ENCODE measurements around the gene GPAT3. TPM values are rescaled to one million over a fixed set of nuclear protein-coding genes. Genes with fewer than 3 reads are reported as not detected.
A peak's percentile ranks its signal among the peaks of the same experiment; 100 is the strongest.

The GPAT3 gene
- polyA plus RNA-seq, 4 donors, result 12.9 to 22.4 (median 18.6) TPM

GRCh38 chr4:83558059-83558653, 22.2 kb downstream of the GPAT3 start:
- H3K4me3 ChIP-seq (ENCODE audit: low read depth in 1 of 3, low read length in 3 of 3), result no peak overlapping the region
- FAIRE-seq, result no peak
- H3K36me3 ChIP-seq (ENCODE audit: control insufficient read depth in 3 of 3, insufficient read depth in 2 of 3, low read depth in 1 of 3, low read length in 3 of 3), result no peaks in the 10 kb centered on the region
- no peak for DNase-seq
- WGBS, 3 donors, result 88 to 92% (median 89%) methylated on average over 5 of the region's 5 CpGs
- no peak overlapping the region for H3K27ac ChIP-seq (ENCODE audit: low read depth in 1 of 3, low read length in 2 of 3)
- no peaks in the 10 kb centered on the region for H3K27me3 ChIP-seq (ENCODE audit: control insufficient read depth in 3 of 3, insufficient read depth in 3 of 3, low read length in 3 of 3)
- H3K4me1 ChIP-seq (ENCODE audit: control insufficient read depth in 3 of 3, insufficient read depth in 2 of 3, low read depth in 1 of 3, low read length in 2 of 3), result peaks cover 0 to 2% (median 0%) of the 10 kb centered on the region in 3 donors
- no peaks in the 10 kb centered on the region for H3K9me3 ChIP-seq (ENCODE audit: control insufficient read depth in 2 of 2, insufficient read depth in 1 of 2, low read depth in 1 of 2, low read length in 1 of 2)

- Histone ChIP-seq H3K4me3 (ENCODE audit: low read depth in 1 of 3, low read length in 3 of 3) (no peak overlapping the region), H3K36me3 (ENCODE audit: control insufficient read depth in 3 of 3, insufficient read depth in 2 of 3, low read depth in 1 of 3, low read length in 3 of 3) (no peaks in the 10 kb centered on the region), H3K9me3 (ENCODE audit: control insufficient read depth in 2 of 2, insufficient read depth in 1 of 2, low read depth in 1 of 2, low read length in 1 of 2) (no peaks in the 10 kb centered on the region), H3K4me1 (ENCODE audit: control insufficient read depth in 3 of 3, insufficient read depth in 2 of 3, low read depth in 1 of 3, low read length in 2 of 3) (no peaks in the 10 kb centered on the region), H3K27me3 (ENCODE audit: control insufficient read depth in 3 of 3, insufficient read depth in 3 of 3, low read length in 3 of 3) (no peaks in the 10 kb centered on the region), H3K27ac (ENCODE audit: low read depth in 1 of 3, low read length in 2 of 3) (no peak overlapping the region)
- 60 to 77% (median 73%) methylated on average over 1 of the region's 1 CpG for whole genome bisulfite sequencing, 3 donors
- no peak for FAIRE-seq
- no peak for DNase-seq
Measured at GRCh38 chr4:83558680-83559079, 22.8 kb downstream of the GPAT3 start.

- H3K36me3 ChIP-seq (ENCODE audit: control insufficient read depth in 3 of 3, insufficient read depth in 2 of 3, low read depth in 1 of 3, low read length in 3 of 3), result peaks cover 0 to under 1% (median 0%) of the 10 kb centered on the region in 3 donors
- no peak overlapping the region for H3K4me3 ChIP-seq (ENCODE audit: low read depth in 1 of 3, low read length in 3 of 3)
- H3K4me1 ChIP-seq (ENCODE audit: control insufficient read depth in 3 of 3, insufficient read depth in 2 of 3, low read depth in 1 of 3, low read length in 2 of 3), result no peaks in the 10 kb centered on the region
- 93 to 97% (median 93%) methylated on average over 3 of the region's 3 CpGs for WGBS, 3 donors
- H3K9me3 ChIP-seq (ENCODE audit: control insufficient read depth in 2 of 2, insufficient read depth in 1 of 2, low read depth in 1 of 2, low read length in 1 of 2), result no peaks in the 10 kb centered on the region
- no peak for DNase-seq
- H3K27ac ChIP-seq (ENCODE audit: low read depth in 1 of 3, low read length in 2 of 3), result no peak overlapping the region
- no peaks in the 10 kb centered on the region for H3K27me3 ChIP-seq (ENCODE audit: control insufficient read depth in 3 of 3, insufficient read depth in 3 of 3, low read length in 3 of 3)
- FAIRE-seq, result no peak
Measured at GRCh38 chr4:83560523-83560922, 24.6 kb downstream of the GPAT3 start.

- H3K36me3 ChIP-seq (ENCODE audit: control insufficient read depth in 3 of 3, insufficient read depth in 2 of 3, low read depth in 1 of 3, low read length in 3 of 3), result peaks cover 0 to 2% (median 0%) of the 10 kb centered on the region in 3 donors
- H3K27me3 ChIP-seq (ENCODE audit: control insufficient read depth in 3 of 3, insufficient read depth in 3 of 3, low read length in 3 of 3), result no peaks in the 10 kb centered on the region
- H3K27ac ChIP-seq (ENCODE audit: low read depth in 1 of 3, low read length in 2 of 3), result no peak overlapping the region
- no peaks in the 10 kb centered on the region for H3K9me3 ChIP-seq (ENCODE audit: control insufficient read depth in 2 of 2, insufficient read depth in 1 of 2, low read depth in 1 of 2, low read length in 1 of 2)
- H3K4me3 ChIP-seq (ENCODE audit: low read depth in 1 of 3, low read length in 3 of 3), result no peak overlapping the region
- FAIRE-seq (no peak), DNase-seq (peak in 1 of 2 donors; percentile 79)
- no peaks in the 10 kb centered on the region for H3K4me1 ChIP-seq (ENCODE audit: control insufficient read depth in 3 of 3, insufficient read depth in 2 of 3, low read depth in 1 of 3, low read length in 2 of 3)
- WGBS, 3 donors, result 25 to 43% (median 27%) methylated on average over 2 of the region's 2 CpGs
Measured at GRCh38 chr4:83561381-83561780, 25.5 kb downstream of the GPAT3 start.

GRCh38 chr4:83563998-83564397, 28.1 kb downstream of the GPAT3 start:
- DNase-seq, result no peak
- H3K4me3 ChIP-seq (ENCODE audit: low read depth in 1 of 3, low read length in 3 of 3), result no peak overlapping the region
- FAIRE-seq, result no peak
- no peaks in the 10 kb centered on the region for H3K9me3 ChIP-seq (ENCODE audit: control insufficient read depth in 2 of 2, insufficient read depth in 1 of 2, low read depth in 1 of 2, low read length in 1 of 2)
- 72 to 83% (median 74%) methylated on average over 1 of the region's 1 CpG for WGBS, 3 donors
- no peak overlapping the region for H3K27ac ChIP-seq (ENCODE audit: low read depth in 1 of 3, low read length in 2 of 3)
- H3K36me3 ChIP-seq (ENCODE audit: control insufficient read depth in 3 of 3, insufficient read depth in 2 of 3, low read depth in 1 of 3, low read length in 3 of 3), result peaks cover 0 to 2% (median 0%) of the 10 kb centered on the region in 3 donors
- no peaks in the 10 kb centered on the region for H3K27me3 ChIP-seq (ENCODE audit: control insufficient read depth in 3 of 3, insufficient read depth in 3 of 3, low read length in 3 of 3)
- no peaks in the 10 kb centered on the region for H3K4me1 ChIP-seq (ENCODE audit: control insufficient read depth in 3 of 3, insufficient read depth in 2 of 3, low read depth in 1 of 3, low read length in 2 of 3)

GRCh38 chr4:83568062-83568461, 32.2 kb downstream of the GPAT3 start:
- DNase-seq (no peak), FAIRE-seq (no peak)
- 74 to 86% (median 82%) methylated on average over 3 of the region's 3 CpGs for WGBS, 3 donors
- Histone ChIP-seq H3K9me3 (ENCODE audit: control insufficient read depth in 2 of 2, insufficient read depth in 1 of 2, low read depth in 1 of 2, low read length in 1 of 2) (no peaks in the 10 kb centered on the region), H3K4me1 (ENCODE audit: control insufficient read depth in 3 of 3, insufficient read depth in 2 of 3, low read depth in 1 of 3, low read length in 2 of 3) (peaks cover 0 to 3% (median 0%) of the 10 kb centered on the region in 3 donors), H3K27me3 (ENCODE audit: control insufficient read depth in 3 of 3, insufficient read depth in 3 of 3, low read length in 3 of 3) (no peaks in the 10 kb centered on the region), H3K27ac (ENCODE audit: low read depth in 1 of 3, low read length in 2 of 3) (no peak overlapping the region), H3K36me3 (ENCODE audit: control insufficient read depth in 3 of 3, insufficient read depth in 2 of 3, low read depth in 1 of 3, low read length in 3 of 3) (peaks cover 0 to 2% (median 0%) of the 10 kb centered on the region in 3 donors), H3K4me3 (ENCODE audit: low read depth in 1 of 3, low read length in 3 of 3) (no peak overlapping the region)

GRCh38 chr4:83569429-83569828, 33.5 kb downstream of the GPAT3 start:
- DNase-seq (no peak), FAIRE-seq (no peak)
- H3K36me3 ChIP-seq (ENCODE audit: control insufficient read depth in 3 of 3, insufficient read depth in 2 of 3, low read depth in 1 of 3, low read length in 3 of 3), result peaks cover 0 to 2% (median 0%) of the 10 kb centered on the region in 3 donors
- H3K27ac ChIP-seq (ENCODE audit: low read depth in 1 of 3, low read length in 2 of 3), result no peak overlapping the region
- H3K27me3 ChIP-seq (ENCODE audit: control insufficient read depth in 3 of 3, insufficient read depth in 3 of 3, low read length in 3 of 3), result no peaks in the 10 kb centered on the region
- peaks cover 0 to 14% (median 2%) of the 10 kb centered on the region in 3 donors for H3K4me1 ChIP-seq (ENCODE audit: control insufficient read depth in 3 of 3, insufficient read depth in 2 of 3, low read depth in 1 of 3, low read length in 2 of 3)
- H3K9me3 ChIP-seq (ENCODE audit: control insufficient read depth in 2 of 2, insufficient read depth in 1 of 2, low read depth in 1 of 2, low read length in 1 of 2), result no peaks in the 10 kb centered on the region
- 78 to 83% (median 78%) methylated on average over 4 of the region's 4 CpGs for WGBS, 3 donors
- no peak overlapping the region for H3K4me3 ChIP-seq (ENCODE audit: low read depth in 1 of 3, low read length in 3 of 3)

GRCh38 chr4:83569987-83570386, 34.1 kb downstream of the GPAT3 start:
- Histone ChIP-seq H3K36me3 (ENCODE audit: control insufficient read depth in 3 of 3, insufficient read depth in 2 of 3, low read depth in 1 of 3, low read length in 3 of 3) (peaks cover 0 to 2% (median 0%) of the 10 kb centered on the region in 3 donors), H3K9me3 (ENCODE audit: control insufficient read depth in 2 of 2, insufficient read depth in 1 of 2, low read depth in 1 of 2, low read length in 1 of 2) (no peaks in the 10 kb centered on the region), H3K27me3 (ENCODE audit: control insufficient read depth in 3 of 3, insufficient read depth in 3 of 3, low read length in 3 of 3) (no peaks in the 10 kb centered on the region), H3K27ac (ENCODE audit: low read depth in 1 of 3, low read length in 2 of 3) (no peak overlapping the region), H3K4me3 (ENCODE audit: low read depth in 1 of 3, low read length in 3 of 3) (no peak overlapping the region), H3K4me1 (ENCODE audit: control insufficient read depth in 3 of 3, insufficient read depth in 2 of 3, low read depth in 1 of 3, low read length in 2 of 3) (peaks cover 0 to 14% (median 2%) of the 10 kb centered on the region in 3 donors)
- 78 to 92% (median 83%) methylated on average over 5 of the region's 5 CpGs for WGBS, 3 donors
- DNase-seq (no peak), FAIRE-seq (no peak)

GRCh38 chr4:83572848-83573247, 36.9 kb downstream of the GPAT3 start:
- Histone ChIP-seq H3K4me1 (ENCODE audit: control insufficient read depth in 3 of 3, insufficient read depth in 2 of 3, low read depth in 1 of 3, low read length in 2 of 3) (peaks cover 0 to 14% (median 2%) of the 10 kb centered on the region in 3 donors), H3K27me3 (ENCODE audit: control insufficient read depth in 3 of 3, insufficient read depth in 3 of 3, low read length in 3 of 3) (no peaks in the 10 kb centered on the region), H3K27ac (ENCODE audit: low read depth in 1 of 3, low read length in 2 of 3) (no peak overlapping the region), H3K4me3 (ENCODE audit: low read depth in 1 of 3, low read length in 3 of 3) (no peak overlapping the region), H3K36me3 (ENCODE audit: control insufficient read depth in 3 of 3, insufficient read depth in 2 of 3, low read depth in 1 of 3, low read length in 3 of 3) (no peaks in the 10 kb centered on the region), H3K9me3 (ENCODE audit: control insufficient read depth in 2 of 2, insufficient read depth in 1 of 2, low read depth in 1 of 2, low read length in 1 of 2) (no peaks in the 10 kb centered on the region)
- no peak for FAIRE-seq
- no peak for DNase-seq
- 81 to 93% (median 88%) methylated on average over 3 of the region's 3 CpGs for WGBS, 3 donors

All from small intestine (tissue), 7 donors.